WERI-Rb-1 (cell line): ENCODE measurements around the gene SERPINI1.

ENCODE experiments used
- DNase-seq: peaks from one replicate; pipeline ENCODE4 v3.0.0-alpha.2; 2020
- H3K27ac ChIP-seq: fragments of 250-450 bp; sonication (Bioruptor Pico); 2 replicates; pipeline ENCODE4 v1.5.1; 2020; ENCODE audit warnings: mild to moderate bottlenecking, moderate library complexity
- H3K27me3 ChIP-seq: fragments of 250-450 bp; sonication (Bioruptor Pico); 2 replicates; pipeline ENCODE4 v1.5.1; 2021; ENCODE audit warnings: mild to moderate bottlenecking, low read depth, moderate library complexity; ENCODE audit not compliant: insufficient read depth, severe bottlenecking
- H3K36me3 ChIP-seq: fragments of 250-450 bp; sonication (Bioruptor Pico); 2 replicates; pipeline ENCODE4 v1.5.1; 2020; ENCODE audit warnings: mild to moderate bottlenecking, moderate library complexity
- H3K4me3 ChIP-seq: 2 replicates; pipeline ENCODE4 v1.5.1; 2011; ENCODE audit warnings: low read depth, mild to moderate bottlenecking, control low read depth, low read length
- H3K9me3 ChIP-seq: fragments of 250-450 bp; sonication (Bioruptor Pico); 2 replicates; pipeline ENCODE4 v1.5.1; 2021; ENCODE audit warnings: mild to moderate bottlenecking, moderate library complexity; ENCODE audit not compliant: severe bottlenecking
- CTCF ChIP-seq: IDR thresholded peaks from 2 replicates; pipeline ENCODE4 v1.5.1; 2011; ENCODE audit warnings: low read depth, mild to moderate bottlenecking, control low read depth, inconsistent platforms, low read length

The SERPINI1 gene

GRCh38 chr3:167872032-167872431 is 136.5 kb downstream of the SERPINI1 start:
- no peaks in the 10 kb centered on the region for H3K27me3 ChIP-seq
- no peaks in the 10 kb centered on the region for H3K9me3 ChIP-seq
- no peak for TF ChIP-seq CTCF
- no peak overlapping the region for H3K4me3 ChIP-seq
- no peaks in the 10 kb centered on the region for H3K36me3 ChIP-seq
- DNase-seq, result no peak
- no peak overlapping the region for H3K27ac ChIP-seq

DNA sequence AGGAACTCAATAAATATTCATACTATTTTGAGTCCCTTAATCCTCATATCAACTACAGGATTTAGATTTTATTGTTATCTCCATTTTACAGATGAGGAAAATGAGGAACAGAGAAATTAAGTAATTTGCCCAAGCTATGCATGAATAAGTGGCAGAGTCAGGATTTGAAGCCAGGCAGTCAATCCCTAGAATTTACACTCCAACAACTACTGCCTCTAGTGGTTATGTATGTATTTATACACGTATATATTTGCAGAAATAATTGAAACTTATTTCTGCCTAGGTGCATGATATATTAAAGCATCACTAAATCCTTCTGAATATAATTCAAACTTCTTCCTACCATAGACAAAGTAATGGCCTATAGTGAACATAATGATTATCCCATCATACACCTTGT is 137.4 kb downstream of the SERPINI1 start:
- H3K9me3 ChIP-seq, result no peaks in the 10 kb centered on the region
- peak; percentile 20; the same call in 1 of the 2 replicates for TF ChIP-seq CTCF
- H3K36me3 ChIP-seq, result no peaks in the 10 kb centered on the region
- H3K27ac ChIP-seq, result no peak overlapping the region
- DNase-seq, result no peak
- no peak overlapping the region for H3K4me3 ChIP-seq
- H3K27me3 ChIP-seq, result no peaks in the 10 kb centered on the region

- Histone ChIP-seq H3K27me3 (no peaks in the 10 kb centered on the region), H3K36me3 (no peaks in the 10 kb centered on the region), H3K9me3 (no peaks in the 10 kb centered on the region), H3K27ac (no peak overlapping the region), H3K4me3 (no peak overlapping the region)
- TF ChIP-seq CTCF, result no peak
- DNase-seq, result no peak
Measured at GRCh38 chr3:167874671-167875372, 139.3 kb downstream of the SERPINI1 start.
